SK-N-SH (cell line): ENCODE results near the gene ATE1. TPM values are rescaled to one million over a fixed set of nuclear protein-coding genes. Genes with fewer than 3 reads are reported as not detected.

Experiments used
- CTCF ChIA-PET: fragments of 300-600, 350-600 bp; formaldehyde crosslinking; extraction: SDS; loops from one replicate; lab custom pipeline; 2021; lab: Yijun Ruan, JAX
- POLR2A ChIA-PET: fragments of 350-600 bp; sonication (Branson Sonifier 250); formaldehyde crosslinking; extraction: SDS; loops from one replicate; lab custom pipeline; 2020; ENCODE audit warnings: antibody characterized with exemption, inconsistent platforms; lab: Yijun Ruan, JAX
- DNase-seq: peaks from one replicate; pipeline ENCODE4 v3.0.0; 2012
- H2AFZ ChIP-seq: fragments of 200-600 bp; sonication (generic); 2 replicates; pipeline ENCODE4 v1.8.1; 2016; ENCODE audit warnings: antibody characterized with exemption, mild to moderate bottlenecking, low read depth
- H3F3A ChIP-seq: fragments of 200-600 bp; sonication (generic); replicated peaks from 2 replicates; pipeline ENCODE3; 2016; ENCODE audit warnings: antibody characterized with exemption, mild to moderate bottlenecking; ENCODE audit not compliant: insufficient read depth
- H3K27ac ChIP-seq, 2 experiments: fragments of 200-500 bp in 1 of 2; fragments of 200-600 bp in 1 of 2; sonication (Bioruptor generic) in 1 of 2; sonication (generic), shearing (Covaris generic) in 1 of 2; 2 replicates each; pipeline versions ENCODE4 v1.5.1 to v1.6.1; 2014 to 2016; ENCODE audit warnings: low read depth in 2 of 2, inconsistent platforms in 1 of 2, low read length in 1 of 2, mild to moderate bottlenecking in 1 of 2, mixed read lengths in 1 of 2
- H3K27me3 ChIP-seq: fragments of 200-600 bp; sonication (generic), shearing (Covaris generic); 2 replicates; pipeline ENCODE4 v1.6.1; 2016; ENCODE audit warnings: mixed run types; ENCODE audit not compliant: insufficient read depth
- H3K36me3 ChIP-seq, 2 experiments: fragments of 200-500 bp in 1 of 2; fragments of 200-600 bp in 1 of 2; sonication (Bioruptor generic) in 1 of 2; sonication (generic) in 1 of 2; replicated peaks in 1 of 2; 2 replicates each; pipeline versions ENCODE3 to v1.5.1; 2014 to 2016; ENCODE audit warnings: low read length in 1 of 2, mild to moderate bottlenecking in 1 of 2; ENCODE audit not compliant: insufficient read depth in 2 of 2, control insufficient read depth in 1 of 2
- H3K4me1 ChIP-seq, 2 experiments: fragments of 200-500 bp in 1 of 2; fragments of 200-600 bp in 1 of 2; sonication (Bioruptor generic) in 1 of 2; sonication (generic), shearing (Covaris generic) in 1 of 2; 2 replicates each; pipeline versions ENCODE4 v1.5.1 to v1.6.1; 2014 to 2016; ENCODE audit warnings: low read depth in 1 of 2, low read length in 1 of 2, mixed run types in 1 of 2; ENCODE audit not compliant: insufficient read depth in 2 of 2, control insufficient read depth in 1 of 2
- H3K4me2 ChIP-seq: fragments of 200-600 bp; sonication (generic), shearing (Covaris generic); 2 replicates; pipeline ENCODE4 v1.6.1; 2017; ENCODE audit warnings: mixed run types
- H3K4me3 ChIP-seq, 2 experiments: fragments of 200-500 bp in 1 of 2; fragments of 200-600 bp in 1 of 2; sonication (Bioruptor generic) in 1 of 2; sonication (generic), shearing (Covaris generic) in 1 of 2; 2 replicates each; pipeline versions ENCODE4 v1.5.1 to v1.8.1; 2014 to 2016; ENCODE audit warnings: low read depth in 2 of 2, inconsistent platforms in 1 of 2, low read length in 1 of 2, mild to moderate bottlenecking in 1 of 2, mixed read lengths in 1 of 2, moderate library complexity in 1 of 2
- H3K79me2 ChIP-seq: fragments of 200-600 bp; sonication (generic); 2 replicates; pipeline ENCODE4 v1.8.1; 2017; ENCODE audit warnings: mild to moderate bottlenecking; ENCODE audit not compliant: insufficient read depth
- H3K9ac ChIP-seq: fragments of 200-600 bp; sonication (generic); 2 replicates; pipeline ENCODE4 v1.6.1; 2017; ENCODE audit warnings: mixed run types
- H3K9me2 ChIP-seq: fragments of 200-600 bp; sonication (generic); 2 replicates; pipeline ENCODE4 v1.6.1; 2017; ENCODE audit warnings: mixed run types
- H3K9me3 ChIP-seq: fragments of 200-600 bp; sonication (generic); 2 replicates; pipeline ENCODE4 v1.6.1; 2017; ENCODE audit warnings: mixed run types, mild to moderate bottlenecking, moderate library complexity
- H4K20me1 ChIP-seq: fragments of 200-600 bp; sonication (generic); 2 replicates; pipeline ENCODE4 v1.6.1; 2017; ENCODE audit warnings: mild to moderate bottlenecking, mixed run types; ENCODE audit not compliant: insufficient read depth
- CTCF ChIP-seq: fragments of 200-600 bp; sonication (generic); IDR thresholded peaks from 2 replicates; pipeline ENCODE4 v1.6.1; 2017; ENCODE audit warnings: antibody characterized with exemption, mild to moderate bottlenecking, moderate library complexity
- FOSL2 ChIP-seq: IDR thresholded peaks from 2 replicates; pipeline ENCODE4 v1.4.0; 2012; ENCODE audit warnings: low read depth, mild to moderate bottlenecking, moderate library complexity, borderline replicate concordance
- FOXJ3 ChIP-seq: sonication (generic); formaldehyde crosslinking; IDR thresholded peaks from 2 replicates; pipeline ENCODE4 v1.5.1; 2020; ENCODE audit warnings: mild to moderate bottlenecking, missing genetic modification reagents
- NFIC ChIP-seq: IDR thresholded peaks from 2 replicates; pipeline ENCODE4 v1.4.0; 2012; ENCODE audit warnings: borderline replicate concordance
- RAD21 ChIP-seq: IDR thresholded peaks from 2 replicates; pipeline ENCODE4 v1.6.1; 2012; ENCODE audit warnings: mild to moderate bottlenecking, low read length
- REST ChIP-seq: IDR thresholded peaks from 2 replicates; pipeline ENCODE4 v1.6.1; 2012; ENCODE audit warnings: mild to moderate bottlenecking, low read depth, low read length, moderate library complexity
- RXRA ChIP-seq: IDR thresholded peaks from 2 replicates; pipeline ENCODE4 v1.4.0; 2012; ENCODE audit warnings: low read depth, mild to moderate bottlenecking, borderline replicate concordance
- SMC3 ChIP-seq: IDR thresholded peaks from 2 replicates; pipeline ENCODE4 v1.6.1; 2012; ENCODE audit warnings: low read depth, low read length, improper control_type of control experiment
- TEAD4 ChIP-seq: IDR thresholded peaks from 2 replicates; pipeline ENCODE4 v1.4.0; 2012; ENCODE audit warnings: mild to moderate bottlenecking, borderline replicate concordance; ENCODE audit not compliant: insufficient read depth
- WGBS: methylation state at CpG from one replicate; pipeline ENCODE4 v1.1.6; 2017; ENCODE audit warnings: low lambda C conversion rate; 5-methylcytosine and 5-hydroxymethylcytosine counted together
- polyA plus RNA-seq, 3 experiments: library from polyadenylated mRNA; depleted of rRNA; stranded (reverse); fragments of >200 nt; gene quantifications; 2 replicates each; pipeline ENCODE4 v1.2.3, GENCODE V29; 2012

ATE1 gene
- polyA plus RNA-seq, 1 of the 3 experiments (the other 2 are of a cell fraction) = 6.3 TPM

- ChIA-PET POLR2A (interaction anchor here (1.0 to 2.1 kb wide), 5 partner anchors 14 to 188 kb away, joined by 3 to 14 read pairs (median 3); partner anchors contain the start of gene ATE1), CTCF (interaction anchor here (0.6 to 2.7 kb wide), 22 partner anchors 9 to 1237 kb away, joined by 3 to 13 read pairs (median 4); no protein-coding TSS in a partner anchor)
- H3K9me2 ChIP-seq = no peaks in the 10 kb centered on the region
- peaks cover 0 to 10% of the 10 kb centered on the region in 2 experiments for H3K36me3 ChIP-seq
- peaks cover 0 to 13% of the 10 kb centered on the region in 2 experiments; a peak in 2 of 4 replicates for H3K4me1 ChIP-seq
- H3F3A ChIP-seq = peaks cover 8% of the 10 kb centered on the region
- H4K20me1 ChIP-seq = no peaks in the 10 kb centered on the region
- peak overlapping the region; percentile 81 to 94 for H3K27ac ChIP-seq
- 52% methylated on average over 11 of the region's 21 CpGs for WGBS
- H2AFZ ChIP-seq = peak overlapping the region; percentile 87
- H3K4me3 ChIP-seq = peak overlapping the region; percentile 82 to 98
- peak overlapping the region; percentile 96; the same call in 1 of the 2 replicates for H3K9ac ChIP-seq
- TF ChIP-seq TEAD4 = no peak
- no peak for TF ChIP-seq NFIC
- TF ChIP-seq REST = no peak
- no peak for TF ChIP-seq RXRA
- peak; percentile 22 for TF ChIP-seq RAD21
- TF ChIP-seq CTCF = peak; percentile 72
- no peak for TF ChIP-seq FOXJ3 (CRISPR knock-in tag)
- TF ChIP-seq FOSL2 = no peak
- 0 out of 2 replicates have a peak, but pooled peaks have one; percentile 17 for TF ChIP-seq SMC3
- TF ChIP-seq, all 33 proteins: peak for 3
- Histone ChIP-seq H3K27me3 (no peaks in the 10 kb centered on the region), H3K4me2 (peak overlapping the region; percentile 99), H3K79me2 (peaks cover 13% of the 10 kb centered on the region), H3K9me3 (no peaks in the 10 kb centered on the region)
- DNase-seq = peak; percentile 19
Measured at GRCh38 chr10:121975295-121976086, 47.7 kb upstream of the ATE1 start.
